ENCODE measurements around the gene SCFD2.
"Not testable (repeated sequence)": the region's sequence is repeated elsewhere in the genome, so short reads cannot be mapped to it uniquely, and the experiment has no call there.

The SCFD2 gene

DNA sequence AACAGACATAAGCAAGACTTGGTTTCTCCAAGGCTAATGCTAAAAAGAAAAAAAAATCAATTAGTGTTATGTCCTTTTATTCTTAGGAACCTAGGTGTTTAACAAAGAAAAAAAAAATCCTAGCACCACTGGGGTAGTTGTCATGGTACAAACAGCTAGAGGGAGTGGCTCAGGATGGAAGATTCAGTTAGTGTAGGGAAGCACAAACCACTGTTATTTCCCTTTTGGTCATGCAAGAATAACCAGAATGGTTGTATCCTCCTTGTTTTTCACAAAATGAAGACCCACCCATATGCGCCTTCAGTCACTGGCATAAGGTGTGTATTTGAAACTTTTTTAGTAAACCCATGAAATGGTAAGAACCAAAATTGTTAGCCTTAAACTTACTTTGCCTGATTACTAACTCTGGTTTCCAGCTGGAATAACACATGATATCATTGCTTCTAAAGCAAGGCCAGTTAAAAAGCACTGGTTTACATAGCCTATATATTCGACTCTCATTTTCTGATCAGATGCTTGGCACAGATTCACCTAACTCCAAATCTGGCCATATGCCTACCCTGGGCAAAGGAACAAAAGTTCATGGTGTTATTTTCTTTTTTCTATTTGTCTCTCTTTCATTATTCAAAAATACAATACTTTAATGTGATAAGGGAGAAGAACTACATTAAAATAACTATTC lies 132.6 kb downstream of the SCFD2 start:
- no peak for TF ChIP-seq CTCF (IDR thresholded peaks at IDR 0.05; ENCODE audit: control insufficient read depth, insufficient read depth, low read depth, low read length, missing control alignments)
- DNase-seq (ENCODE audit: low read depth): no peak
- H3K4me3 ChIP-seq (ENCODE audit: control insufficient read depth, low read depth, low read length): no peak overlapping the region

DNA sequence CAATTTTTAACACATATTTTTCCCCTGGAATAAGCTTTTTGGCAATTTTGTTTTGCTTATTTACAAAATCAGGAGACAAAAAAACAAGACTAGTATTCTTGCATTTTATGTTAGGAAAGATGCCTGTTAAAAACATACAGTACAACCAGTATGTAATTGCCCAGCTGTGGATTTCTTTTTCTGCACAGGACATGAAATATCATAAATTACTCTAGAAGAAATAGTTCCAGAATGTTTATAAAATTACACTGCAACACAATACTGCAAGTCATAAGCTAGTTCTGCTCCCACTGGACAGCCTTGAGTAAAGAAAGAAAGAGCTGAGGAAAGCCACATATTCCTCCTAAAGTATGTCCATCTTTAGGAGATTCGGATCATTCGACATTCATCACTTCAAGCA lies 133.5 kb downstream of the SCFD2 start:
- no peak overlapping the region for H3K4me3 ChIP-seq (ENCODE audit: control insufficient read depth, low read depth, low read length)
- TF ChIP-seq CTCF (IDR thresholded peaks at IDR 0.05; ENCODE audit: control insufficient read depth, insufficient read depth, low read depth, low read length, missing control alignments): no peak
- DNase-seq (ENCODE audit: low read depth): no peak

- no peak for DNase-seq (ENCODE audit: low read depth)
- no peak for TF ChIP-seq CTCF (IDR thresholded peaks at IDR 0.05; ENCODE audit: control insufficient read depth, insufficient read depth, low read depth, low read length, missing control alignments)
- H3K4me3 ChIP-seq (ENCODE audit: control insufficient read depth, low read depth, low read length): no peak overlapping the region
Measured at GRCh38 chr4:53228036-53228435, 137.8 kb downstream of the SCFD2 start.

- no peak for DNase-seq (ENCODE audit: low read depth)
- no peak overlapping the region for H3K4me3 ChIP-seq (ENCODE audit: control insufficient read depth, low read depth, low read length)
Measured at GRCh38 chr4:53227451-53227850, 138.4 kb downstream of the SCFD2 start.

DNA sequence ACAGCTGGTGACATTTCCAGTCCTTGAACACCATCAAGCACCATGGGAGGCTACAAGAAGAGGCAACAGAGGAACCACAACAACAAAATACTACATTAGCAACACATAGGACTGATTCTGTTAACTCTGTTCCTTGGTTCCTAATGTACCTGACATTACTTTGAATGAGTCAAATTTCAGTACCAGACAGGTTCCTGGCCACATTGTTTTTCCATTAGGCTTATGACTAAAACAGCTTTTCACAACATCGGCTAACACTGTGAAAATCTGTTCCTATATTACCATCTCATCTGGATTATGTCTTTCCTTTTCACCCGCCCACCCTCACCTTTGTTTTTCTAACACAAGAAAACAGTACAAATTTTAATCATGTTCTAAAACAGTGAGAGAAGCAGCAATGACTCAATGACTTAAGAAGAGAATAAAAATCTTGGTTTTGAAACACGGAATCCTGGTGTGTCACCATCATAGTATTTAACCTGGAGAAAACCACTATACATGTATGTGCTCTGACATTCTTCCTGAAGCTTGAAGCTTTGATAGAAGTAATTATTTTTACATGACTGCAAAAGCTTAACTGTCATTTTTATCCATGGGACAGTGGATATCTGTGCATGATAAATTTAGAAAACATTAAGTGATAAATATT lies 143.9 kb downstream of the SCFD2 start:
- no peak for TF ChIP-seq CTCF (IDR thresholded peaks at IDR 0.05; ENCODE audit: control insufficient read depth, insufficient read depth, low read depth, low read length, missing control alignments)
- DNase-seq (ENCODE audit: low read depth): no peak
- no peak overlapping the region for H3K4me3 ChIP-seq (ENCODE audit: control insufficient read depth, low read depth, low read length)

More at GRCh38 chr4:53227451-53227850, 138.4 kb downstream of the SCFD2 start:
- no peak for TF ChIP-seq CTCF (IDR thresholded peaks at IDR 0.05; ENCODE audit: control insufficient read depth, insufficient read depth, low read depth, low read length, missing control alignments)

DNA sequence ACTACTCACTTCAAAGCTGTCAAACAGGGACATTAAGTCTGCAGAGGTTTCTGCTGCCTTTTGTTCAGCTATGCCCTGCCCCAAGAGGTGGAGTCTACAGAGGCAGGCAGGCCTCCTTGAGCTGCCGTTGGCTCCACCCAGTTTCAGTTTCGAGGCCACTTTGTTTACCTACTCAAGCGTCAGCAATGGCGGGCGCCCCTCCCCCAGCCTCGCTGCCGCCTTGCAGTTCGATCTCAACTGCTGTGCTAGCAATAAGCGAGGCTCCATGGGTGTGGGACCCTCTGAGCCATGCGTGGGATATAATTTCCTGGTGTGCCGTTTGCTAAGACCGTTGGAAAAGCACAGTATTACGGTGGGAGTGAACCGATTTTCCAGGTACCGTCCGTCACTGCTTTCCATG lies 146.7 kb downstream of the SCFD2 start:
- H3K4me3 ChIP-seq (ENCODE audit: control insufficient read depth, low read depth, low read length); DNase-seq (ENCODE audit: low read depth): not testable (repeated sequence)

DNA sequence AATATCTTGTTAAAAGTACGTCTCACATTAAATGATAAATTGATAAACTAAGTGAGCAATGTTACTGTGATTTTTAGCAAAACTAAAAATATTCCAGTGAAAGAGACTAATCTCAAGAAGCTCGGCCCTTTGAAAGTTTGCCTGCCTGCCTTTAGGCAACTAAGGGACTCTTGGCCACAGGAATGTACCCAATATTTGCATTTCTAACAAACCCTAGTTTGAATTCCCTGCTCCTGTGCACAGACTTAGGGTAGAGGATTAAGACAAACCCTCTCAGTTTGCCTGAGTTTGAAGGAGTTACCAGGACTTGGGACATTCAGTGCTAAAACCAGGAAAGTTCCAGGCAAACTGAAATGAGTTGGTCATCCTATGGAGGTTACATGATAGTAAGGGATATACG lies 157.1 kb downstream of the SCFD2 start:
- no peak for DNase-seq (ENCODE audit: low read depth)
- no peak for TF ChIP-seq CTCF (IDR thresholded peaks at IDR 0.05; ENCODE audit: control insufficient read depth, insufficient read depth, low read depth, low read length, missing control alignments)
- H3K4me3 ChIP-seq (ENCODE audit: control insufficient read depth, low read depth, low read length): no peak overlapping the region
